HG03520 (cell line): ENCODE measurements around the gene AGPAT1.
"Not testable (repeated sequence)": the region's sequence is repeated elsewhere in the genome, so short reads cannot be mapped to it uniquely, and the experiment has no call there.

ENCODE experiments used
- ATAC-seq: cut with Tn5 transposase; IDR thresholded peaks from one replicate; pipeline ENCODE4 v1.9.1; 2021; ENCODE audit warnings: mild to moderate bottlenecking, moderate library complexity; ENCODE audit not compliant: unreplicated experiment

The AGPAT1 gene, protein sequence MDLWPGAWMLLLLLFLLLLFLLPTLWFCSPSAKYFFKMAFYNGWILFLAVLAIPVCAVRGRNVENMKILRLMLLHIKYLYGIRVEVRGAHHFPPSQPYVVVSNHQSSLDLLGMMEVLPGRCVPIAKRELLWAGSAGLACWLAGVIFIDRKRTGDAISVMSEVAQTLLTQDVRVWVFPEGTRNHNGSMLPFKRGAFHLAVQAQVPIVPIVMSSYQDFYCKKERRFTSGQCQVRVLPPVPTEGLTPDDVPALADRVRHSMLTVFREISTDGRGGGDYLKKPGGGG

DNA sequence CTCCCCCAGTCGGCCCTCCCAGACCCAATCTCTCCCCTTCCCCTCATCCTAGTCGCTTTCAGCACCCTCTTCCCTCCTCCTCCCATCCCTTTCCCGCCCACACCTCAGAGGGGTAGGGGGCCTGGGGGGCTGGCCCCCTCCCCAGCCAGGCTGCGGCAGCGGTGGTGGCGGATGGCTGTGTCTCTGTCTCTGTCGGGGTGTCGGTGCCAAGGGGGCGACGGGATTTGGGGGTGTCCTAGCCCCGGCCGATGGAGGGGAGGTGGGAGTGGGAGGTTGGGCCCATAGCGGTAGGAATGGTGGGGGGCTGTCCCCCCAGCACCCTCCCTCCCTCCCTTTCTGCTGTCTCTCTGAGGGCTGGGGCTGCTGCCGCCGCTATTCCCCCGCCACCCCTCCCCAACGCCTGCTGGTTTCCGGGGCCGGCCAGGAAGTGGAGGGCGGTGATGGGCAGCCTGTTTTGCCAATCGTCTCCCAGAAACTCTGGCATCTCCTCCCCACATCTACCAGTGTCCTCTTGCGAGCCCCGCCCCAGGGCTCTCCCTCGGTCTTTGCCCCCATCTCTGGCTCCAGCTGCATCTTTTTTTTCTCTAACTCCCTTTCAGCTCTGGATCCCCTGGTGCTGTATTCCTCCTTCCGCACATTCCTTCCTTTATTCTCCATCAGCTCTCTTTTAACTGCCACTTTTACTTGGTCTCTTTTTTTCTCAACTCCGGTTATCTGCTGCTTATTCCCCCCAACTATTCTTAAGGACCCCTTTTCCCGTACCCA, at the start of gene AGPAT1:
TSS of gene AGPAT1 (minus strand) at position 374 of the 765 bp plus-strand sequence. CDS start 4,588 bp downstream, outside the sequence.
- peak; percentile 37 for ATAC-seq

DNA sequence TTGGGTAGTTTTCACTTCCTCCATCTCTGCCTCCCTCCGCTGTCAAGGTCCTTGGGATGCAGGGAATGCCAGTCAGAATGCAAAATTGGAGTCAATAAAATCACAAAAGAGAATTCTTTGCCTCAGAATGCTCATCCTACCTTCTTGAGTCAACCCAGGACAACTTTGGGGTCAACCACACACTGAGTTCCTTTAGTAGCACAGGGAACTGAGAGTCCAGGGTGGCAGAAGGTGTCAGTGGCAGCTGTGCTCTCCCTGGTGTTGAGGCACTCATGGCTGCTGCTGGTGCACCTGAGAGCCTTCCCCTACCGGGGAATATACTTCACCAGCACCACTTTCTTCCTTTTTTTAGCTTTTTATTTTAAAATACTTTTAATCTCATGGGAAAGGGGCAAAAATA, 48.8 kb upstream of the AGPAT1 start:
- no peak for ATAC-seq

DNA sequence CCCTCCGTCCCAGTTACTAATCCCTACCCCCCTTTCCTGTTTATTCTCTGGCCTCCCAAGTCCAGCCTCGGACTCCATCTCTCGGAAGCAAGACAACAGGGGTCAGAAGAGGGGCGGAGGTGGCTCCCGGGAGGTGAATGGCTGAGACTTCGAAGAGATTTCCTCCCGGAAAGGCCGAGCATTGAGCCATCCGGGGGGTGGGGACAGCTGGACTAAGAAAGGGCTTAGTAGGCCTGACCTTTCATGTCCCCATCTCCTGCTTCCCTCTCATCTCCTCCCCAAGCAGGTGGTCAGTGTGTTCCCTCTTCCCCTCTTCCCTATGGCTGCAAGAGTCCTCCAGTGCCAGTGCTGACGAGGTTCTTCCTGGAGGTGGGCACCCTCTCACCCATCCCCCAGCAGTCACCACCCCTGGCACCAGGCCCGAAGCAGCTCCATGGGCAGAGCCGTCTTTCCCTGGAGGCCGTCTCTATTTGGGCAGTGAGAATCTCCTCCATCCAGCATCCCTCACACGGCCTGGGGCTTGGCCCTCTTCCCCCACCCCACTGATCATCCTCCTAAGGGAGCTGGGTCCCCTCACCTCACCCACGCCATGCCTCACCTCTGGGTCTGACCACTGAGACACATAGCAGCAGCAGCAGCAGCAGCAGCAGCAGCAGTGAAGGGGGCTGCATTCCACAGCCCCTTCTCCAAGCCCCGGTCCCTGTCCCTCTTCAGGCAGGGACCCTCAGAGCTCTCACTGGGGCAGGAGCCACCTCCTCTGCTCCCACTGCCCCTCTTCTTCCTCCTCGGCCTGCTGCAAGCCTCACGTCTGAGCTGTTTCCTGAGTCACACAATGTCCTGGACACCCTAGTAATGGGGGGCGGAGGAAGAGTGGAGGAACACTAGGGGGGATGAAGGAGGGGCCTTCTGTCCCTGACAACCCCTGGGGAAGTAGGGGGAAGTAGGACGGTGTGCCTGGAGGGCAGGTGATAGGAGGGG, 47.7 kb upstream of the AGPAT1 start, which contains the start of gene NOTCH4:
TSS of gene NOTCH4 (minus strand) at position 810 of the 978 bp plus-strand sequence. CDS start at position 671, 139 bp downstream.
- ATAC-seq: no peak

DNA sequence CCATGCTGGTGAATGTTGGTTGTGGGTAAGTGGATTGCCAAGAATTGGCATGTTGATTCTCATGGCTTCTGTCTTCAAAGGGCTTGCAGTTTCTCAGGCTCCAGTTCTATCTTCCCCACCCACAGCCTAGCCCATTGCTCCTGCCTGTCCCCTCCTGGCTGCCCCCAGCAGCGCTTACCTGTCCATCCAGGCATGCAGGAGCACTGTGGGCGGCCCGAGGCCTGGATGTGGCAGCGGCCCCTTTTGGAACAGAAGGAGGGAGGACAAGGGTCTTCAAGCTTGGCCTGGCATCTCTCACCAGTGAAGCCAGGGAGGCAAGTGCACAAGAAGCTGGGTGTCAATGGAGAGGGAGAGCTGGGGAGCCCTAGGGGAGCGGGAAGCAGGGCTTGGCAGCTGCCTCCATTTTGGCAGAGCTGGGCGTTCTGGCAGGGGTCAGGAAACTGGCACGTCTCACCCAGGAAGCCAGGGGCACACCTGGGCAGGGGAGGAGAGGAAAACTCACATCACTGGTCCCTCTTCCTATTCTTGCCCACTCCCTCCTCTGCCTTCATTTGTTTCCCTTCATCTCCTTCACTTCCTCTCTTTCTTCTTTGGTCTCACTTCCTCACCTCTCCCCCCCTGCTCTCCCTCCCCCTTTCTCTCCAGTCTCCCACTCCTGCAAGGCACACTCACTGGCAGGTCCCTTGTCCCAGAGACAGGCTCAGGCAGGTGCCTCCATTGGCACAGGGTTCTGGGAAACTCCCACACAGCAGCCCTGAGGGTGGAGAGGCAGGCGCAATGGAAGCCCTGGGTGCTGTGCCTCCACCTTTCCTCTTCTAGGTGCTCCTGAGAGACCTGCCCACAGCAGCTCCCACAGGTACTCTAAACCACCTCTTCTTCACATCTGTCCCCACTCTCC, 46.7 kb upstream of the AGPAT1 start:
- no peak for ATAC-seq

DNA sequence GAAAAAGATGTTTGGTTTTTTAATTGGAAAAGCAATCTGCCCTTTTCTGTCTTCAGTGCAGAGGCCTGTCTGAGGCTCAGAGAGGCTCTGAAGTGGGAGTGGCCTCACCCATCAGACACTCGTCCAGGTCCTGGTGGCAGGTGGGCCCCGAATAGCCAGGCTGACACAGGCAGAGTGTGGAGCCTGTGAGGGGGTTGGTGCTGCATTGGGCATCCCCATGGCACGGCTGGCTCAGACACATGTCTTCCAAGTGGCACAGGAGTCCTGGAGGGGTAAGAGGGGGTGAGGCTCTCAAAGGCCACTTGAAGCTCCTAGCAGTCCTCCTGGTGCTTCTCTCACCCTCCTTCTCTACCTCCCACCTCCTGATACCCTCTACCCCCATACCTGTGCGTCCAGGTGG, 44.1 kb upstream of the AGPAT1 start:
- no peak for ATAC-seq

DNA sequence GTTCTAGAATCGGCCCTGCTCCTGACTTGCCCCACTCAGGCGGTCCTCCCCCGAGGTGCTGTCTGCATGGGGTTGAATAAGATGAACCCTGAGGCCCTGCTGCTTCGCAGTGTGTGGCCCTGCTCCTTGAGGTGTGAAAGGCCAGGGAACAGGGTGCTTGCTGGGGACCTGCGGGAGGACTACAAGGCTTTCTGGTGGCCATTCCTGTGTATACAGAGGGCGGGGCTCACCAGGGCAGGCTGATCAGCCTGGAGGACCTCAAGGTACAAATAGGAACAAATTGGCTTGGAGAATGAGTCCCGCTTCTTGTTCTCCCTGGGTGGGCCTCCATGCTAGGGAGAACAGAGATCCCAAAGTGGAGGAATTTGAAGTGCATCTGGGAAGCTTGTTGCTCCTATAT, 42.3 kb upstream of the AGPAT1 start:
- no peak for ATAC-seq

DNA sequence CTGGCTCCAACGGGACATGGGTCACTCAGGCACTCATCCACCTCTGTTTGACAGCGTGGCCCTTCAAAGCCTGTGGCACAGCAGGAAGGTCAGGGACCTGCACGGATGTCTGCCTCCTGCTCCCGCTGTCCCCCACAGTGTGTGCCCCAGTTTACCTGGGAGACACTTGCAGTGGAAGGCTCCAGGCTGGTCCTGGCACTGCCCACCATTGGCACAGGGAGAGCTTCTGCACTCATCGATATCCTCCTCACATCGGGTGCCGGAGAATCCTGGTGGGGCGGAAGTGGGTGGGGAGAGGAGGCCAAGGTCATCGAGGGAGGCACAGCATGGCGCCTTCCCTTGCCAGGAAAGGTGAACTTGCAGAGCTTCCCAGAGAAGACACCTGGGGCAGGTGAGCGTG, 41.1 kb upstream of the AGPAT1 start:
- no peak for ATAC-seq

DNA sequence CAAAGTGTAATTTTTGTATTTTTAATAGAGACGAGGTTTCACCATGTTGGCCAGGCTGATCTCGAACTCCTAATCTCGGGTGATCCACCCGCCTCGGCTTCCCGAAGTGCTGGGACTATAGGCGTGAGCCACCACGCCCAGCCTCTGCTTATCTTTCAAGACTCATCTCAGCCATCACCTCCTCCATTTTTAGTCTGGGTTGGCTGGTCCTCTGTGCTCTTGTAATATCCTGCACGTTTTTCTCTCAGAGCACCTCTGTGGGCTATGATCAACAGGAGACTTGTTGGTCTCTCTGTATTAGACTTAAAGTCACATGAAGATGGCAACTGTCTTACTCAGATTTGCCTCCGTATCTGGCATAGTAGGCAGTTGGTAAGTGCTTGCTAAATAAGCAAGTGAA, 40.4 kb upstream of the AGPAT1 start:
- no peak for ATAC-seq

DNA sequence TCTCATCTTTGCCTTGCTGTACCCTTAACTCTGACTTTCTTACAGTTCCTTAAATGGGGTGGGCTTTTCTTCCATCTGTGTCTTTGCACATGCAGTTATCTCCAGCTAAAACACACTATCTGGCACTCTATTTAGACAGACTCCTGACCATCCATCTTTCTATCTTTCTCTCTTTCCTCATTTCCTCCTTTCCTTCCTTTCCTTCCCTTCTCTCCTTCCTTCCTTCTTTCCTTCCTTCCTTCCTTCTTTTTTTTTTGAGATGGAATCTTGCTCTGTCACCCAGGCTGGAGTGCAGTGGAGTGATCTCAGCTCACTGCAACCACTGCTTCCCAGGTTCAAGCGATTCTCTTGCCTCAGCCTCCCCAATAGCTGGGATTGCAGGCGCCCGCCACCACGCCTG, 39.7 kb upstream of the AGPAT1 start:
- ATAC-seq: no peak

DNA sequence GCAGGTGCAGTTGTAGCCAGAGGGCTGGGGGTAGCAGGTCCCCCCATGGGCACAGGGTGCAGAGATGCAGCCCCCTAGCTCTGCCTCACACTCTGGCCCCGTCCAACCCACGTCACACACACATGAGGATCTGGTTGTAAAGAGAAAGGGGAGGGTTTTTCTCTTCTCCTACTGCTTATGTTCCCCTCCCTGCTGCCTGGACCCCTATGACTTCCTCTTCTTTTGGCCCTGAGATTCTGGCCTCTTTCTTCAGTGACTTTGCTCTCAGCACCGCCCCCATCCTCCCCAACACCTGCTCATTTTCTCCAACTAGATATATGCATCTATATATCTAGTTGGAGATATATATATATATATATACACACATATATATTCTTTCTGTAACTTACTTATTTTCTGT, 38.2 kb upstream of the AGPAT1 start:
- no peak for ATAC-seq

DNA sequence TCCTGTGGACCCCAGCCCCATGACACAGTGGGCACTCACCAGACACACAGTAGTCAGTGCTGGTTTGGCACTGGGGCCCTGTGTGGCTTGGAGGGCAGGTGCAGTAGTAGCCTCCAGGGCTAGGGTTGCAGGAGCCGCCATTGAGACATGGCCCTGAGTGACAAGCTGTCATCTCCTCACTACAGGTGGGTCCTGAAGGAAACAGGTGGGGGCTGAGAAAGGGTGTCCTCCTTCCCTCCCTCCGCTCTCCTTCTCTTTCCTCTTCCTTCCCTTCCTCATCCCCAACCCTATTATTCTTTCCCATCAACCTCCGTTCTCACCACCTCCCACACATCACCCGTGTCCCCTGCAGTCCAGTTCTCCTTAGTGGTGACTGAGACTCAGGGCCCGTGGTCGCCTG, 37.8 kb upstream of the AGPAT1 start:
- no peak for ATAC-seq

DNA sequence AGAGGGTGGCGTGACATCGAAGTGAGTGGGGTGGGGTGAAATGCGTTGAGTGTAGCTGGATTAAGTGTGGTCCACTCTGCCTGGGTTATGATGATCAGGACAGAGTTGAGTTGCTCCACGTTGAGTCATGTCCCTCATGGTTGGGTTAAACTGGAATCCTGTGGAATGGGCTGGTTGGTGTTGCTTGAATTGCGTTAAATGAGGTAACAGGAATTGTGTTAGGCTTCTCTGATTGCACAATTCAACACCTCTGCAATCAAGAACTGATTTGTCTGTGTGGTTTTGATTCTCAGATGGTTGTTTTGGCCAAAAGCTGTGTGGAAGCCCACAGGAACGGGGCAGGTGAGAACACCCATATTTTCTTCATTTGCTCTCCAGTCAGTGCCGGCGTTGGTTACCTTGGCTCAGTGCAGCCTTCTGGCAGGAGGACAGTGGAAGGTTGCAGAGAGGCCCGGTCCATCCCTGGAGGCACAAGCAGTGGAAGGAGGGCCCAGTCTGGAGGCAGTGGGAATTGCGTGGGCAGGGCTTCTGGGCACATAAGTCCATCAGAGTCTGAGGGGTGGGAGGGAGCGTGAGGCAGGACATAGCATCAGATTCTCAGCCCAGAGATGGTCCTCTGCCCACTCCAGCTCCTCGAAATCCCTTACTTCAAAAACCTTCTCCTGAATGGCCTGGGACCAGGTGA, 36.3 kb upstream of the AGPAT1 start:
- no peak for ATAC-seq

DNA sequence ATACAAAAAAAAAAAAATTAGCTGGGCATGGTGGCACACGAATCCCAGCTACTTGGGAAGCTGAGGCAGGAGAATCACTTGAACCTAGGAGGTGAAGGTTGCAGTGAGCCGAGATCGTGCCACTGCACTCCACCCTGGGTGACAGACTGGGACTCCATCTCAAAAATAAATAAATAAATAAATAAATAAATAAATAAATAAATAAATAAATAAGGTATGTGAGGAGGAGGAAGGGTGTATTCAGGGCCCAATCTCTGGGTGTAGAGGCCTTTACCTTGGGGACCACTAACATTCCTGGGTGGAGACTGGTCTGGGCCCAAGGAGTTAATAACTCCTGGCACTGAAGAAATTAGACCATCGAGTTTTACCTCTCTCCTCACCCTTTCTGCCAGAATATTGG, 35.5 kb upstream of the AGPAT1 start:
- ATAC-seq: not testable (repeated sequence)

DNA sequence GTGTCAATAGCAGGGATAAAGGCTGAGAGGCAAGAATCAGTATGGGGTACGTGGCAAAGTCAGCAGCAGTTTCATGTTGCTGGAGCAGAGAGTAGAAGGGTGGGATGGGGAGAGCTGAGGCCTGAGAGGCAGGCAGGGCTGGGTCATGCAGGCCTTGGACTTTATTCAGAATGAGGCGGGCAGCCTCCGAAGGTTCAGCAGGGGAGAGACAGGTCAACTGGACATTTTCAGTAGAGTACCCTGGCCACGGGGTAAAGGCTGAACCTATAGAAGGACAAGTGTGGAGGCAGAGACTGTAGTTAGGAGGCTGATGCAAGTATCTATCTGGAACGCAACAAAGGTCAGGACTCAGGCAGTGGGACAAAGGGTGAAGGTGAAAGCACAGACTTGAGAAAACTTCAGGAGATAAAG, 34.3 kb upstream of the AGPAT1 start:
- ATAC-seq: no peak

DNA sequence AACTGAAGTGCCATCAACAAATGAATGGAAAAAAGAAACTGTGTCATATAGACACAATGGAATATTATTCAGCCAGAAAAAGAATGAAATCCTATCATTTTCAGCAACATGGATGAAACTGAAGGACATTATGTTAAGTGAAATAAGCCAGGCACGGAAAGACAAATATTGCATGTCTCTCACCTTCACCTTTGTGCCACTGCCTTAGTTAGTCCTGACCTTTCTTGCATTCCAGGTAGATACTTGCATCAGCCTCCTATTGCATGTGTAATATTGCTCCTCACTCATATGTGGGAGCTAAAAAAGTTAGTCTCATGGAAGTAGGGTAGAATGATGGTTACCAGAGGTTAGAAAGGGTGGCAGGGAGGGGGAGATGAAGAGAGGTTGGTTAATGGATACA, 33.1 kb upstream of the AGPAT1 start:
- no peak for ATAC-seq

DNA sequence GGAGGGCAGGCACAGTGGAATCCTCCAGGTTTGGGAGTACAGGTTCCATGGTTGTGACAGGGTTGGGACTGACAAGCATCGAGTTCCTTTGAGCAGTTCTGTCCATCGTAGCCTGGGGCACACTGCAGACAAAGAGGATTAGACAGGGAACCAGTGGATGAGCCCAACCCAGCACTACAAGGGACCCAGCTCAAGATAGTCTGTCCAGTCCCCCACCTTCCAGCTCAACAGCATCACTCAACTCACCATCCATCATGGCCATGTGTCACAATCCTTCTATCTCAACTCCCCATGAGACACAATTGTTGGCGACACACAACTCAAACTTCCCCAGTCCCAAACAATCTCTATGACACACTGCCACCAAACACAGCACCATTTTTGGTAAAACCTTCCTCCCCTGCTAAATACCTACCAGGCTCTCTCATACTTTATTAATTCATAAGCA, 28.4 kb upstream of the AGPAT1 start:
- no peak for ATAC-seq

DNA sequence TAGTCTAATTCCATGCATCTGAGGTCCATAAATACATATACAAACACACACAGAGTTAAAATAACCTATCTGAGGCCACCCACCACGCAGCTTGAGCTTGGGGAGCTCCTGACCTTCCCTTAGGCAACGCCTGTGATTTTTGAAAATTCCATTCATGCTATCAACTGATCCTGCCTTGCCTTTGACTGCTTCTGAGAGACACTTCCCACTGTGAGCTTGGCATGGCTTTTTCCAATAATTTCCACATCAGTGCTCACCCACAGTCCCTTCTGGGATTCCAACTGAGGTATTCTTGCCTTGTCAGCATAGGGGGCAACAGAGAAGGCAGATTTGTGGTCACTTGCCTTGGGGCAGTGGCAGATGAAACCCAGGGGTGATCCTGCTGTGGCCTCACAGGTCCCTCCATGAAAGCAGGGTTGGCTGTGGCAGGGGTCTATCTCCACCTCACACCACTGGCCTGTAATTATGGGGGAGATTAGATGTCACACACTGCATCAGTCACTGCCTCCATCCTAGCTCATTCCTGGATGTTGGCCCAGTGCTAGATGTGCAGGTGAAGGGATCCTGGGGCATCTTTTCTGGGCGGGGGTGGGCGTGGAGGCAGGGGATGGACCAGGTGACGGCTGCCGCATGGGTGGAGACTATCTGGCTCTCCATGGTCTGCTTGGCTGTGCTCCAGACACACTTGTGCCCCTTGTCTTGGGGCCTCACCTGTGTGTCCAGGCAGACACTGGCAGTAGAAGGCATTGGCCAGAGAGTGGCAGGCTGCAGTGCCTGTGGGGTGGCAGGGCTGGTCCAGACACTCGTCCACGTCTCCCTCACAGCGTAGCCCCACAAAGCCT, 27.8 kb upstream of the AGPAT1 start:
- no peak for ATAC-seq

DNA sequence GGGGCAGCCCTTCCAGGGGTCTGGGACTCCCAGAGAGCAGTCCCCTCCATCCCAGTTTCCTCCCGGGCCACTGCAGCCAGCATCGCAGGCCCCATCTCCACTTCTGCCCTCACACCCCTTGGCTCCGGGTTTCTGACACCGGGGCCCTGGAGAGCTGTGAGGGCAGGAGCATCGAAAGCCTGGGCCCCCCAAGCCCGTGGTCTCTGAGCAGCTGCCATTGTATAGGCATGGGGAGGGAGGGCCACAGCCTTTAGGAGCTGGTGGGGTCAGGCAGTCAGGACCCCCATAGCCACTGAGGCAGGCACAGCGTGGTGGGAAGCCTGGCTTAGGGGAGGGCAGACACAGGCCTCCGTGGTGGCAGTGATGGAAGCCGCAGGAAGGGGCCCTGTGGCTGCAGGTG, 26.3 kb upstream of the AGPAT1 start:
- no peak for ATAC-seq
